GM10266 (cell line): ENCODE measurements around the gene GLRX2.
A peak's percentile ranks its signal among the peaks of the same experiment; 100 is the strongest.

Experiments used
- DNase-seq: peaks from one replicate; pipeline ENCODE4 v3.0.0; 2012; ENCODE audit errors: extremely low spot score
- CTCF ChIP-seq: IDR thresholded peaks from 2 replicates; pipeline ENCODE4 v1.5.1; 2012; ENCODE audit warnings: mild to moderate bottlenecking, low read depth; ENCODE audit not compliant: control insufficient read depth, insufficient read depth; ENCODE audit errors: missing control alignments

The GLRX2 gene

GRCh38 chr1:193110246-193110645 lies 5.0 kb upstream of the GLRX2 start:
- TF ChIP-seq CTCF, result no peak
- no peak for DNase-seq

GRCh38 chr1:193109619-193110018 lies 4.4 kb upstream of the GLRX2 start:
- no peak for TF ChIP-seq CTCF
- DNase-seq, result no peak

- TF ChIP-seq CTCF, result no peak
- no peak for DNase-seq
These were observed 3.3 kb upstream of the GLRX2 start for GRCh38 chr1:193108471-193108870.

GRCh38 chr1:193105821-193106177 lies 585 bp upstream of the GLRX2 start:
- DNase-seq, result no peak
- TF ChIP-seq CTCF, result no peak

- TF ChIP-seq CTCF, result no peak
- peak; percentile 47 for DNase-seq
These were observed 710 bp downstream of the GLRX2 start for GRCh38 chr1:193104502-193104906.

- no peak for TF ChIP-seq CTCF
These were observed 1.3 kb downstream of the GLRX2 start for GRCh38 chr1:193103759-193104501.

GRCh38 chr1:193102662-193103061 lies 2.6 kb downstream of the GLRX2 start:
- no peak for DNase-seq
- no peak for TF ChIP-seq CTCF

More at GRCh38 chr1:193103759-193104501, 1.3 kb downstream of the GLRX2 start:
- DNase-seq, result no peak
